ENCODE results near the gene ACD.

ACD gene

DNA sequence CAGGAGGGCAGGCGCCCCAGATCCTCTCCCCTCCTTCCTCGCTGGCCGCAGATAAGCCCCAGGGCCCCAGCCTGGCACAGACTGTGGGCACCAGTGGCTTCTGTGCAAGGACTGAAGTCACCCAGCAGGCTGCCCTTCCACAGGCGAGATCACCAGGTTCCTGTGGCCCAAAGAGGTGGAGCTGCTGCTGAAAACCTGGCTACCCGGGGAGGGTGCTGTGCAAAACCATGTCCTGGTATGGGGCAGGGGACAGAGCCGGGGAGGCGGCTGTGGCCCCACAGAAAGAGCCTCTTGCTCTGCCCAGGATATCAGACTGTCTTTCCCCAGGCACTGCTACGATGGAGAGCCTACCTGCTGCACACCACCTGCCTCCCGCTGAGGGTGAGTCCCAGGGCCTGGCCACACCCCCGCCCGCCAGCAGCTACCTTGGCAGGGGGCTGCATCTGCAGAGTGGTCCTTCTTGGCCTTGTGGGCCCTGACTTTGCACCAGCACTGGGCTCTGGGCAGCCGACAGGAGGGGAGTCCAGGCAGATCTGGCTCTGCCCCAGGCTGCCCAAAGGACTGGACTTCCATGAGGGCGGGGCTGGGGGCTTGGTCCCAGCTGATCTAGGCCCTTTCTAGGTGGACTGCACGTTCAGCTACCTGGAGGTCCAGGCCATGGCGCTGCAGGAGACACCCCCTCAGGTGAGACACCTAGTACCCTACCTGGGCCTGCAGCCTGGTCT is 14.5 kb downstream of the ACD start:
- no peak for DNase-seq

DNA sequence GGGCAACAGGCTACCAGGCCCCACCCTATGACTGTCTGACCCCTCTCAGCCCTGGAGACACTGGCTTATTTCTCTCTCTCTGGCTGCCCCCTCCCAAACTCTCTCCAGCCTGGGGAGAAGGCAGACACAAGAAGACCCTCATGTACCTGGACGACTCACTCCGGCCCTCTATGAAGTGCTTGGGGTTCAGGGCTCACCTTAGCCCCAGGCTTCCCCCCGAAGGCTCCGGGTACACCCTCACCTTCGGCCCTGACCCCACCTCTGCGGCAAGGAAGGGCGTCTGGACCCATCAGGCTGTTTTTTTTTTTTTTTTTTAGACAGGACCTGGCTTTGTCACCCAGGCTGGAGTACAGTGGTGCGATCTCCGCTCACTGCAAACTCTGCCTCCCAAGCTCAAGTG is 16.0 kb downstream of the ACD start:
- DNase-seq: no peak

DNA sequence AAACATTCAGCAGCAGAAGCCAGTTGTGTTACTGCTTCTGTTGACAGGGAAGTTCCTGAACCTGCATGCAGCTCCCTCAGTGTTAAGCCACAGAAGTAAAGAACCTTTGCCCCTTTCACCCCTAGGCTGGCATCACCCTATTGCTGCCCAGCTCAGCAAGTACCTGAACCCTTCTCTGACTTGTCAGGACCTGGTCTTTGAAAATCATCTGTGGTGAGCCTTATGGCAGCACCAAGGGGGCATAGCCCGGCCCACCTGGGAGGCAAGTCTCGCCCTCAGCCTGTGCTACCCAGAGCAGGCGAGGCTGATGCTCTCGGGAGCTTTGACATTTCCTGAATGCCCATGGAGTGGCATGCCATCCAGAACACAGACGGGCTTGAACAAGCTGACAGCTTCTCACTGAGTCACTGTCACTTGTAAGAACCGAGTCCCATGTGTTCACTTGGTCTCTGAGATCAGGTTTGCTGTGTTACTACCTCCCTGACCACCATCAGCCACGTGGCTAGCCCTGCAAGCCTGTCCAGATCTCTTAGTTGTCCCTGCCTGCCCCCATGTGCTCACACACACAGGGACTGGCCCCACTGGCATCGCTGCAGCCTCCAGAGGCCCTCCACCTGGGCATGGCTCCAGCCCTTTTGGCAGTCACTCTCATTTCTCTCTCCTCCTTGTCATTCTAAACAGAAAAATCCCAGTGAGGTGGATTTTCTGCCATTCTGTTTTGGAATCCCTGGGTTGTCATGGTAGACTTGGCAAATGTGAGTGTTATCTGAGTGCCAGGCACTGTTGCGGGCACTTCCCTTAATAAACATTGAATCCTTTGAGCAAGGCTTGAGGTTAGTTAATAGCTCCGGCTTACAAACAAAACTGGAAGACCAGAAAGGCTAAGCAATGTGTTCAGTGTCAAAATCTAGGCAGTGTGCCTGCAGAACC is 18.0 kb downstream of the ACD start:
- DNase-seq: no peak

DNA sequence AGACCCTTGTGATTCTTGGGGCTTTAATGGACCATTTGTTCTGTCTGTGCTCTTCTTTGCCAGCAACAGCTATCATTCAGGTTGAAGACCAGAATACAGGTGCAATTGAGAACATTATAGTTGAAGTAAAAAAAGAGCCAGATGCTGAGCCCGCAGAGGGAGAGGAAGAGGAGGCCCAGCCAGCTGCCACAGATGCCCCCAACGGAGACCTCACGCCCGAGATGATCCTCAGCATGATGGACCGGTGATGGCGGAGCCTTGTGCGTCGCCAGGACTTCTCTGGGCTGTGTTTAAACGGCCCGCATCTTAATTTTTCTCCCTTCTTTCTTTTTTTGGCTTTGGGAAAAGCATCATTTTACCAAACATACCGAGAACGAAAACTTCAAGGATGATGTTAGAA is 22.4 kb downstream of the ACD start:
- DNase-seq: no peak

DNA sequence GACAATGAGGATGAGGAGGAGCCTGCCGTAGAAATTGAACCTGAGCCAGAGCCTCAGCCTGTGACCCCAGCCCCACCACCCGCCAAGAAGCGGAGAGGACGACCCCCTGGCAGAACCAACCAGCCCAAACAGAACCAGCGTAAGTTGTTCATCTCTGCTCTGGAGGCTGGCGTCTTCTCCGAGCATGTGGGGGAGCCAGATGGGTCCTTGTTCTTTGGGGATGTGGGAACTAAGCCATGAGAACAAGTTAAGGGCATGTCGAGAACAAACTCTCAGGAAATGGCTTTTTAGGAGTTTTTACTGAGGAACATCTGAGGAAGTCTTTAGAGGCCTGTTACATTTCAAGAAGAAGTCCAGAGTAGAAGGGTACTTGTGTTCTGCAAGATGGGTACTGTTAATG is 23.3 kb downstream of the ACD start:
- DNase-seq: no peak

DNA sequence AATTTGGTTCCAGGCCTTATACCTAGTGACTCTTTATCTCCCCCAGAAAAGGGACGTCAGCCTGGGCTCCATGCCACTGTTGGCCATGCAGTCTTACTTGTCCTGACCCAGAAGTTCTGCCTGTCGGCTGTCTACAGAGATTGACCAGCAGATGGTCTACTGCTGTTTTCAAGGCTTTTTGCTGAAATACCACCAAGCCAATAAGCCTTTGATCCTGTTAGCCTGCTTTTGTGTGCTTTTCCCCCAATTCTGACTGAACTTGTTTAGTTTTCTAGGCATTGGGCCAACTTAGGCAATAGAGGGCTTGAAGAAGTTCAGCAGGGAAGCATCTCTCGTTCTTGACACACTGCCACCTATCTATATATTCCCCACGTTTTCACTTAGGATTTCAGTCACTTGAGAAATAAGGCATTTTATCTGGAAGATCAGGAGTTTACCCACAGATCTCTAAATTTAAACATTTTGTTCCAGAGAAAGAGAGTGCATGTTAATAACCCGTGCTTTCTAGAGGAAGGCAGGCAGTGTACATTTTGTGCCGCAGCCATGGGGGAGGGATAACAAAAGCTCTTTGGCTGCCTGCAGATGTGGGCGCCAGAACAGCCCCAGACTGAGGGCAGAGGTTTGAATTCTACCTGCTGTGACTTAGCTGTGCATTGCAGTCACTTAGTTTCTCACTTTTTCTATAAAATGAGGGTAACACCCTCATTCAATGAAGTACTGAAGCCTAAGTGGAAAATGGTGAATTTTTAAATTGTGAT is 27.5 kb downstream of the ACD start:
- DNase-seq: no peak

DNA sequence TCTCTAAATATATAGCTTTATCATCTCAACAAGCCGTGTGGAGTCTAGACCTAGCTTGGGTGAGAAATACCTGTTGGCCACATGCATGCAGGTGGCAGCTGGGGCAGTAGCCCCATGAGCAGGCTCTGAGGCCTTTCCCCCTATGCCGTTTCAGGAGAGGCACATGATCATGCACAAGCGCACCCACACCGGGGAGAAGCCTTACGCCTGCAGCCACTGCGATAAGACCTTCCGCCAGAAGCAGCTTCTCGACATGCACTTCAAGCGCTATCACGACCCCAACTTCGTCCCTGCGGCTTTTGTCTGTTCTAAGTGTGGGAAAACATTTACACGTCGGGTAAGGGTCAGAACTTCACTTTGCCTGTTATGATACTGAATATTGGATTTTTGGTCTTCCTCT is 31.8 kb downstream of the ACD start:
- no peak for DNase-seq

DNA sequence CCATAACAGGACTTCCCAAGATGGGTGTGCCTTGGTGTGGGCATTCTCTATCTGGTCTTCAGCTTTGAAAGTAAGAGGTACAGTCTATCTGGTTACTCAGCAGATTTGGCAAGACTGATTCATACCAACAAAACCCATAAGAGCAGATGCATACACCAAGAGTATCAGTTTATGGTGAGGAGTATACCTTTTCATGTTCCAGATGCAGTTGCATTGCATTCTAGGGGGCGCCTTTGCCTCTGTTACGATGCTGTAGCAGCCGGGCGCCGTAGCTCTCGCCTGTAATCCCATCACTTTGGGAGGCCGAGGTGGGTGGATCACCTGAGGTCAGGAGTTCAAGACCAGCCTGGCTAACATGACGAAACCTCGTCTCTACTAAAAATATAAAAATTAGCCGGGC is 46.3 kb downstream of the ACD start:
- DNase-seq: peak; percentile 18

DNA sequence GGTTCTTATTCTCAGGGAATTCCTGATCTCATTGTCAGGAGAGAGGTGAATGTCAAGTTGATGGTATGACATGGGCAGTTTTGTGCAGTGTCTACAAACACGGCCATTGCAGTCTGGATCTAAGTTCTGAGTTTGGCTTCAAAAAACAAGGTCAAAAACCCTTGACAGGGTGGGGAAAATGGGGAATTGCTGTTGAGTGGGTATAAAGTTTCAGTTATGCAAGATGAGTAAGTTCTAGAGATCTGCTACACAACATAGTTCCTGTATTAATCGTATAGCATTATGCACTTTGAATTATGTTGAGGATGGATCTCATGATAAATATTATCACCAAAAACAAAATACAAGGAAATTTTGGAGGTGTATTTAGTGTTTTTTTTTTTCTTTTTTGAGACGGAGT is 51.7 kb downstream of the ACD start:
- no peak for DNase-seq

Data from activated CD8-positive, alpha-beta memory T cell treated with anti-CD3 and anti-CD28 coated beads, Interleukin-2, amount 50 U/mL, for 4 hours (primary cell).